HepG2 (cell line): Measurements from ENCODE around the gene CAPZB. TPM values are rescaled to one million over a fixed set of nuclear protein-coding genes. Genes with fewer than 3 reads are reported as not detected.

ENCODE experiments used
- E2F1 ChIP-seq: sonication (generic); formaldehyde crosslinking; IDR thresholded peaks from 2 replicates; pipeline ENCODE4 v1.5.0; 2020; ENCODE audit warnings: missing genetic modification reagents
- GPN1 ChIP-seq: sonication (generic); formaldehyde crosslinking; IDR thresholded peaks from 2 replicates; pipeline ENCODE4 v1.5.1; 2020; ENCODE audit warnings: missing genetic modification reagents, borderline replicate concordance
- KDM2A ChIP-seq: sonication (generic); formaldehyde crosslinking; IDR thresholded peaks from 2 replicates; pipeline ENCODE4 v1.4.0; 2020; ENCODE audit warnings: low read depth, missing genetic modification reagents, borderline replicate concordance
- KDM5B ChIP-seq: sonication (generic); formaldehyde crosslinking; IDR thresholded peaks from 2 replicates; pipeline ENCODE4 v1.4.0; 2020; ENCODE audit warnings: missing genetic modification reagents, mild to moderate bottlenecking, borderline replicate concordance
- MIER3 ChIP-seq: IDR thresholded peaks from 2 replicates; pipeline ENCODE4 v1.6.1; 2016; ENCODE audit warnings: missing compliant biosample characterization, borderline replicate concordance
- PHF21A ChIP-seq: sonication (generic); formaldehyde crosslinking; IDR thresholded peaks from 2 replicates; pipeline ENCODE4 v1.5.0; 2020; ENCODE audit warnings: mild to moderate bottlenecking, missing genetic modification reagents
- POLR2AphosphoS5 ChIP-seq: IDR thresholded peaks from 2 replicates; pipeline ENCODE4 v1.6.1; 2012; ENCODE audit warnings: low read depth, low read length
- RORA ChIP-seq: sonication (generic); formaldehyde crosslinking; IDR thresholded peaks from 2 replicates; pipeline ENCODE4 v1.5.0; 2020; ENCODE audit warnings: mild to moderate bottlenecking, missing genetic modification reagents, moderate library complexity
- SP2 ChIP-seq: sonication (generic); formaldehyde crosslinking; IDR thresholded peaks from 2 replicates; pipeline ENCODE4 v1.5.1; 2020; ENCODE audit warnings: mild to moderate bottlenecking, missing genetic modification reagents
- TCF12 ChIP-seq, 2 experiments: fragments of 450-650 bp in 1 of 2; sonication (generic) in 1 of 2; formaldehyde crosslinking in 1 of 2; IDR thresholded peaks; 2 replicates each; pipeline versions ENCODE4 v1.6.1 to v1.8.0; 2017 to 2022; ENCODE audit warnings: antibody characterized with exemption in 1 of 2, mild to moderate bottlenecking in 1 of 2, missing genetic modification reagents in 1 of 2, moderate library complexity in 1 of 2
- ZBTB10 ChIP-seq: sonication (generic); formaldehyde crosslinking; IDR thresholded peaks from 2 replicates; pipeline ENCODE4 v1.4.0; 2020; ENCODE audit warnings: missing genetic modification reagents, borderline replicate concordance
- ZBTB7B ChIP-seq: sonication (generic); formaldehyde crosslinking; IDR thresholded peaks from 2 replicates; pipeline ENCODE4 v1.4.0; 2020; ENCODE audit warnings: missing genetic modification reagents
- ZNF33A ChIP-seq: sonication (generic); formaldehyde crosslinking; IDR thresholded peaks from 2 replicates; pipeline ENCODE4 v1.5.1; 2020; ENCODE audit warnings: missing genetic modification reagents, mild to moderate bottlenecking, moderate library complexity, borderline replicate concordance
- ZNF383 ChIP-seq: sonication (generic); formaldehyde crosslinking; IDR thresholded peaks from 2 replicates; pipeline ENCODE4 v1.4.0; 2020; ENCODE audit warnings: missing genetic modification reagents, mild to moderate bottlenecking, borderline replicate concordance
- ZNF562 ChIP-seq: sonication (generic); formaldehyde crosslinking; IDR thresholded peaks from 2 replicates; pipeline ENCODE4 v1.8.0; 2022; ENCODE audit warnings: missing genetic modification reagents, borderline replicate concordance
- ZNF782 ChIP-seq: sonication (generic); formaldehyde crosslinking; IDR thresholded peaks from 2 replicates; pipeline ENCODE4 v1.4.0; 2020; ENCODE audit warnings: missing genetic modification reagents, mild to moderate bottlenecking, borderline replicate concordance
- ZNF850 ChIP-seq: sonication (generic); formaldehyde crosslinking; conservative IDR thresholded peaks from 2 replicates; pipeline ENCODE4 v1.9.0; 2021; ENCODE audit warnings: mild to moderate bottlenecking, missing genetic modification reagents
- polyA plus RNA-seq, 8 experiments: library from polyadenylated mRNA; depleted of rRNA in 3 of 8; stranded (reverse) in 7 of 8; unstranded in 1 of 8; fragments of >200 nt; fragmentation: Illumina TruSeq in 4 of 8; extraction: Trizol in 4 of 8; gene quantifications; 2 replicates each; pipeline versions ENCODE4 v1.2.1 to v1.2.3, GENCODE V29; 2011 to 2016; ENCODE audit warnings: low read depth in 4 of 8, missing spikeins in 1 of 8, mixed read lengths in 1 of 8; ENCODE audit not compliant: insufficient read depth in 1 of 8
- total RNA-seq, 5 experiments: library from RNA; depleted of rRNA; stranded (reverse); fragments of >200 nt; fragmentation: Illumina TruSeq; extraction: Trizol; gene quantifications; 2 replicates each; pipeline ENCODE4 v1.2.3, GENCODE V29; 2016; ENCODE audit warnings: low read depth in 1 of 5
- TF ChIP-seq, protein P1 (sequence below): sonication (generic); formaldehyde crosslinking; IDR thresholded peaks from 2 replicates; pipeline ENCODE4 v1.4.0; 2020; ENCODE audit warnings: missing genetic modification reagents
- TF ChIP-seq, protein P2 (sequence below): IDR thresholded peaks from 2 replicates; pipeline ENCODE4 v1.6.1; 2016; ENCODE audit warnings: mild to moderate bottlenecking
- TF ChIP-seq, protein P3 (sequence below): sonication (generic); formaldehyde crosslinking; IDR thresholded peaks from 2 replicates; pipeline ENCODE4 v1.5.1; 2020; ENCODE audit warnings: mild to moderate bottlenecking, missing genetic modification reagents, borderline replicate concordance

CAPZB gene
- total and polyA plus RNA-seq, 2 of the 13 experiments (the other 11 are each of a cell fraction or from before 2014, with no cell fraction given), result 58.9 to 76.9 TPM

DNA sequence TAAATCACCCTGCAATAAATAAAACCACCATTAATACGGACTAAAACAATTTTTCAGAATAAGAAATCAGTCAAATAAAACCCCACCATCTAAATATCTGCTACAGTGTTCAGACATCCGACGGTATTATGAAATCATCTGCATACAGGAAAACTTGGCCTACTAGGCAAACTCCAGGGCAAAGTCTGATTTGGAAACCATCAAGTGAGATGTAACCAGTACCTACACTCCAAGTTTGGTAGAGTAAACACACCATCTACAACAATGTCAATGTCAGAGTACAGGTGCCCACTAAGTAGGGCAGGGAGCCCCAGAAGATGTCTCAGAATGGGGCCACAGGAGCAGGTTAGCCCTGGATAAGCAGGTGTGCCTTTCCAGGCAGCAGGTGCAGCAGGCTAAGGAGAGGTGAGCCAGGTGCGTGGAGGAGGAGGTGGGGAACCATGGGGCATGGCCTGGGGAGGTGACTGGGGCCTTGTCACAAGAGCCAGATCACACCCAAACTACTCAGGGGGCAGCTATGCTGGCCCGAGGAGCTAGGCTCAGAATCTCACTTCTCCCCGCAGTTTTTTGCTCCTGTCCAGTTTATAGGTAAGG is 59.6 kb downstream of the CAPZB start (continued):
- TF ChIP-seq ZNF383 (CRISPR knock-in tag) (no peak), ZNF782 (CRISPR knock-in tag) (no peak), TCF12 (IDR thresholded peaks at IDR 0.05) (no peak), TCF12 (CRISPR knock-in tag; IDR thresholded peaks at IDR 0.05) (no peak), ZBTB10 (CRISPR knock-in tag) (no peak), MIER3 (CRISPR knock-in tag) (no peak), ZNF562 (CRISPR knock-in tag) (no peak), ZBTB7B (CRISPR knock-in tag) (peak; percentile 57; the same call in 1 of the 2 replicates), SP2 (CRISPR knock-in tag) (no peak), POLR2AphosphoS5 (no peak), ZNF850 (CRISPR knock-in tag) (no peak), KDM2A (0 out of 2 replicates have a peak, but pooled peaks have one; percentile 21), RORA (no peak), KDM5B (CRISPR knock-in tag) (no peak), PHF21A (no peak), E2F1 (CRISPR knock-in tag) (no peak), ZNF33A (CRISPR knock-in tag) (no peak), GPN1 (CRISPR knock-in tag) (no peak)
- TF ChIP-seq, protein P1, sequence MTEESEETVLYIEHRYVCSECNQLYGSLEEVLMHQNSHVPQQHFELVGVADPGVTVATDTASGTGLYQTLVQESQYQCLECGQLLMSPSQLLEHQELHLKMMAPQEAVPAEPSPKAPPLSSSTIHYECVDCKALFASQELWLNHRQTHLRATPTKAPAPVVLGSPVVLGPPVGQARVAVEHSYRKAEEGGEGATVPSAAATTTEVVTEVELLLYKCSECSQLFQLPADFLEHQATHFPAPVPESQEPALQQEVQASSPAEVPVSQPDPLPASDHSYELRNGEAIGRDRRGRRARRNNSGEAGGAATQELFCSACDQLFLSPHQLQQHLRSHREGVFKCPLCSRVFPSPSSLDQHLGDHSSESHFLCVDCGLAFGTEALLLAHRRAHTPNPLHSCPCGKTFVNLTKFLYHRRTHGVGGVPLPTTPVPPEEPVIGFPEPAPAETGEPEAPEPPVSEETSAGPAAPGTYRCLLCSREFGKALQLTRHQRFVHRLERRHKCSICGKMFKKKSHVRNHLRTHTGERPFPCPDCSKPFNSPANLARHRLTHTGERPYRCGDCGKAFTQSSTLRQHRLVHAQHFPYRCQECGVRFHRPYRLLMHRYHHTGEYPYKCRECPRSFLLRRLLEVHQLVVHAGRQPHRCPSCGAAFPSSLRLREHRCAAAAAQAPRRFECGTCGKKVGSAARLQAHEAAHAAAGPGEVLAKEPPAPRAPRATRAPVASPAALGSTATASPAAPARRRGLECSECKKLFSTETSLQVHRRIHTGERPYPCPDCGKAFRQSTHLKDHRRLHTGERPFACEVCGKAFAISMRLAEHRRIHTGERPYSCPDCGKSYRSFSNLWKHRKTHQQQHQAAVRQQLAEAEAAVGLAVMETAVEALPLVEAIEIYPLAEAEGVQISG (CRISPR knock-in tag), result no peak
- TF ChIP-seq, protein P2, sequence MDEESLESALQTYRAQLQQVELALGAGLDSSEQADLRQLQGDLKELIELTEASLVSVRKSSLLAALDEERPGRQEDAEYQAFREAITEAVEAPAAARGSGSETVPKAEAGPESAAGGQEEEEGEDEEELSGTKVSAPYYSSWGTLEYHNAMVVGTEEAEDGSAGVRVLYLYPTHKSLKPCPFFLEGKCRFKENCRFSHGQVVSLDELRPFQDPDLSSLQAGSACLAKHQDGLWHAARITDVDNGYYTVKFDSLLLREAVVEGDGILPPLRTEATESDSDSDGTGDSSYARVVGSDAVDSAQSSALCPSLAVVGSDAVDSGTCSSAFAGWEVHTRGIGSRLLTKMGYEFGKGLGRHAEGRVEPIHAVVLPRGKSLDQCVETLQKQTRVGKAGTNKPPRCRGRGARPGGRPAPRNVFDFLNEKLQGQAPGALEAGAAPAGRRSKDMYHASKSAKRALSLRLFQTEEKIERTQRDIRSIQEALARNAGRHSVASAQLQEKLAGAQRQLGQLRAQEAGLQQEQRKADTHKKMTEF (CRISPR knock-in tag), result no peak; the same call in 1 of the 2 replicates
- TF ChIP-seq, protein P3, sequence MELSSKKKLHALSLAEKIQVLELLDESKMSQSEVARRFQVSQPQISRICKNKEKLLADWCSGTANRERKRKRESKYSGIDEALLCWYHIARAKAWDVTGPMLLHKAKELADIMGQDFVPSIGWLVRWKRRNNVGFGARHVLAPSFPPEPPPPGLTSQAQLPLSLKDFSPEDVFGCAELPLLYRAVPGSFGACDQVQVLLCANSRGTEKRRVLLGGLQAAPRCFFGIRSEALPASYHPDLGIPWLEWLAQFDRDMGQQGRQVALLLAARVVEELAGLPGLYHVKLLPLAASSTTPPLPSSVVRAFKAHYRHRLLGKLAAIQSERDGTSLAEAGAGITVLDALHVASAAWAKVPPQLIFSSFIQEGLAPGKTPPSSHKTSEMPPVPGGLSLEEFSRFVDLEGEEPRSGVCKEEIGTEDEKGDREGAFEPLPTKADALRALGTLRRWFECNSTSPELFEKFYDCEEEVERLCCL, result no peak
